AG10803 (cell line): ENCODE results near the gene MRPS35.

ENCODE experiments used
- DNase-seq: peaks from one replicate; pipeline ENCODE4 v3.0.0; 2010; ENCODE audit warnings: low read depth
- H3K4me3 ChIP-seq: 2 replicates; pipeline ENCODE4 v1.5.1; 2011; ENCODE audit warnings: mild to moderate bottlenecking, low read length, control low read depth
- CTCF ChIP-seq: conservative IDR thresholded peaks from 2 replicates; pipeline ENCODE4 v1.5.1; 2011; ENCODE audit warnings: mild to moderate bottlenecking, low read length, control low read depth, inconsistent platforms

The MRPS35 gene

DNA sequence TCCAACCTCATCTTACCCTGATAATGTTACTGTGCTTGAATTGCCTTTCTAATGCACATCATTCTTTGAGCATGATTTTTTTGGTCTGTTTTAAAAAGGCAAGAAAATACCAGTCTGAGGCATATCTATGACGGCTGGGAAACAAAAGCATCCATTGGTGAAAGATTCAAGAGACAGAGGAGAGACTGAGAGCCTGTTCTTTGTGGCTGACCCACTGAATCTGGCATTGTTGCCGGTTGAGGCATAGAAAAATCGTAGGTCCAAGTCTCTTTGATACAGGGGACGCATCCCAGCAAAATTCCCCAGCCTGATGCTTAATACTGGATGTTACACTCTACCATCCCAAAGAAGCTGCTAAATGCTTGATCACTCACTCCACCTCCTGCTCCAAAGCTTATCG lies 66.5 kb downstream of the MRPS35 start:
- no peak for DNase-seq
- no peak for TF ChIP-seq CTCF
- no peak overlapping the region for H3K4me3 ChIP-seq

DNA sequence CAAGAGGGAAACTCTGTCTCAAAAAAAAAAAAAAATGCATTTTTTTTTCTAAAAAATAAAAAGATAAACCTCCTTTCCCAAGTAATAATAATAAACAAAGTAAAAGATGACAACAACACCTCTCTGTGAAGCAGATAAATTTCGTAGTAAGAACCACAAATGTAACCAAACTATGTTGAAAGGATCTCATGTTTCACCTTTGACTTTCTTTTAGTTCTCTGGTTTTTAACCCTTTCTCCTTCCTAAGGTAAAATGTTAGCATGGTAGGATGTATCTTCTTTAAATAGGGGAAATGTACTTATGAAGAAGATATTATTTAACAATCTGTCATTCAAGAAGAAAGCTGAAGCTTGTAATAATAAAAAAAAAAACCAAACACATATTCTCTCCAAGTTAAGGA lies 67.6 kb downstream of the MRPS35 start:
- no peak for DNase-seq
- no peak for TF ChIP-seq CTCF
- no peak overlapping the region for H3K4me3 ChIP-seq

DNA sequence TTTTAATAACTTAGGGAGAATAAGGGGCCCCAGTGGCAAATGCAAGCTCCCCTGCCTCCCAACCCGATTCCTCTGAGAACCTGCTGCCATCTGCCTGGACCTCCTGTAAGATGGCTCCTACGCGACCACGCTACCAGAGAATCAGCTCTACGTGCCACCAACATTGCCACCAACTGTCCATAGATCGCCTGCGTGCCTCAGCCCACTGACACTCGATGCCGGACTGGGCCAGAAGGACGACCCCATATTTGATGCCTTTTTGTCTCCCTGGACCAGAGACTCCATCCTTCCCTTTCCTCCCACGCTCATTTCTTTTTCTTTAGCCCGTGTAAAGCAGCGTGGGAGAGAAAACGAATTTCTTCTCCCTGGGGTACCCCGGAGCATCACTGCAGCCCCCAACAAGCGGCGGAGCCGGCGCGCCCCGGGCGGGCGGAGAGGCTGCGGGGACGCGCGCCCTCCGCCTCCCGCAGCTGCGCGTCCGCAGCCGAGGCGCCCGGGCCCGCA lies 68.8 kb downstream of the MRPS35 start:
- TF ChIP-seq CTCF: no peak
- peak overlapping the region; percentile 86 for H3K4me3 ChIP-seq
- DNase-seq: no peak

- 0 out of 2 replicates have a peak, but pooled peaks have one; percentile 0 for TF ChIP-seq CTCF
- peak; percentile 72 for DNase-seq
Measured at GRCh38 chr12:27779920-27780611, 69.4 kb downstream of the MRPS35 start, which contains the start of the genes KLHL42 and MANSC4. Gene KLHL42, plus strand, starts transcription at chr12:27780233. Its CDS starts 98 bp downstream, at chr12:27780331. Gene MANSC4, minus strand, starts transcription at chr12:27780236. Its CDS starts 8,960 bp downstream, at chr12:27771276.

GRCh38 chr12:27780612-27781408 lies 70.2 kb downstream of the MRPS35 start:
- peak overlapping the region; percentile 86 for H3K4me3 ChIP-seq
- TF ChIP-seq CTCF: no peak
- peak; percentile 70 for DNase-seq

More at GRCh38 chr12:27779920-27780611, 69.4 kb downstream of the MRPS35 start, which contains the start of the genes KLHL42 and MANSC4:
- H3K4me3 ChIP-seq: peak within 1 kb of the TSS; percentile 86

DNA sequence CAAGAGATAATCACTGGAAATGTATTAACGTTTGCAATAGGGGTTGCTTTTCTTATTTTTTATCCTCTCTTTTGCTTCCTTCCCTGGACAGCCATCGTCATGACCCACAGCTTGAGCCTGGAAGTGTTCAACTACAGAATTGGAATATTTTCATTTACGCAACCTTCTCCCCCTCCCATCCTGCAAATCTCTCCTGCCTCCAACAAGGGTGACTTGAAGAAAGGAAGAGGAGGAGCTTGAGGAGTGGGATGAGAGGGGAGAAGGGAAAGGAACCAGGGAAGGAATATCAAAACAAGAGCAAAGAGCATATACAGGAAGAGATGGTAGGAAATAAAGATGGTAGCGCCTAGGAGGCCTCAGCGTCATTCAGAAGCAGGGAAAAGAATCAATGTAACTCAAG lies 71.0 kb downstream of the MRPS35 start:
- no peak for DNase-seq
- no peak for TF ChIP-seq CTCF
- peak overlapping the region; percentile 86 for H3K4me3 ChIP-seq
